Lower leg skin (tissue), 4 donors: ENCODE results near the gene CERS5. TPM values are rescaled to one million over a fixed set of nuclear protein-coding genes. Genes with fewer than 3 reads are reported as not detected.

Experiments
- DNase-seq, 2 donors: peaks; one replicate each; pipeline ENCODE4 v3.0.0-alpha.2; 2019; ENCODE audit warnings: low spot score in 2 of 2
- H3K4me3 ChIP-seq: fragments of 200-600 bp; sonication (generic); 2 replicates; pipeline ENCODE4 v1.5.1; 2017; ENCODE audit warnings: mild to moderate bottlenecking, low read depth; ENCODE audit not compliant: poor library complexity, severe bottlenecking
- CTCF ChIP-seq, 3 donors: fragments of 450-650 bp; IDR thresholded peaks; one replicate each; pipeline ENCODE4 v1.5.1; 2016; ENCODE audit warnings: antibody characterized with exemption in 3 of 3, mild to moderate bottlenecking in 3 of 3, moderate library complexity in 2 of 3
- POLR2A ChIP-seq, 2 donors: fragments of 450-650 bp; IDR thresholded peaks; one replicate each; pipeline ENCODE4 v1.6.1; 2016 to 2017; ENCODE audit warnings: antibody characterized with exemption in 2 of 2, mild to moderate bottlenecking in 1 of 2, moderate library complexity in 1 of 2
- WGBS, 2 donors: methylation state at CpG; one replicate each; pipeline ENCODE4 v1.1.5; 2018; 5-methylcytosine and 5-hydroxymethylcytosine counted together
- intact Hi-C: fragments of 100-400 bp; cut with DNase I; formaldehyde crosslinking; loops from one replicate; pipeline ENCODE4 v1.15.0; 2023; ENCODE audit warnings: low total_unique reads
- total RNA-seq, 4 donors: library from RNA; depleted of rRNA; stranded (reverse); fragments of >200 nt; gene quantifications; one replicate each; pipeline ENCODE4 v1.1.0, GENCODE V29; 2016

CERS5 gene
- total RNA-seq, 4 donors from 2014 or later, result 31.8 to 34.5 (median 32.5) TPM

DNA sequence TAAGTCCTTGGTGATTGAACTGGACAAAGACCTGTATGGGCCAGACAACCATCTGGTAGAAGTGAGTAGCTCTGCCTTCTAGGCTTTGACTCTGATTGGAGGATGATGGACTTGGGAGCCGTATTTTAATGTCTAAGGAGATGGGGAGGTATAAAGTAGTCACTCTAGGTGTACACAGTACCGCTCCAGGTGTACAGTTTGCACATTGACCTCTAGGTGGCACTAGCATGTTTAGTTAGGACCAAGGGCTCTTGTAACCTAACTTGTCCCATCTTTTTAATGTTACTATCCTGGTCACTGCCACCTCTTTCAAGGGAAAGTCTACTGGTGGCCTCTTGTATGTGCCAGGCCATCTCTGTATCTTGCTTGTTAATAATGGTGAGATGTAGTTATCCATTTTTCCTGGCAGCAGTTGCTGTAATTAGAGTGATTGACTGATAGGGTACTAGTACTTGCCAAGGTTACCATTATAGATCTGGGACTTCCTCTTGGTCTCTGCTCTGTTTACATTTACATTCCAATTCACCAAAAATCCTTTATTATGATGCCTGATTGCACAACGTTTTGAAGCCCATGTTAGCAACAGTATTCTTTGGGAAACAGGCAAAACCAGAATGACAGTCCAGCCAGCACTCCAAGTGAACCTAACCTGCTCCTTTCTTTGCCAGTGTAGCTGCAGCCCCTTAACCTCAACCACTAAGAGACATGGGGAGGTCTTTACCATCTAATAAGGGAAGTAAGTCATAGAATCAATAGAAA is 78.4 kb downstream of the CERS5 start:
- intact Hi-C loops, result no loop called here
- no peak overlapping the region for H3K4me3 ChIP-seq
- WGBS, 2 donors, result 12 to 28% methylated on average over 3 of the region's 3 CpGs
- DNase-seq, result no peak
- TF ChIP-seq POLR2A (IDR thresholded peaks at IDR 0.05) (no peak), CTCF (IDR thresholded peaks at IDR 0.05) (peak in 1 of 3 donors; percentile 49)

GRCh38 chr12:50087995-50088394 is 79.2 kb downstream of the CERS5 start:
- no peak for DNase-seq
- 32 to 53% methylated on average over 3 of the region's 3 CpGs for WGBS, 2 donors
- intact Hi-C loops, result no loop called here
- TF ChIP-seq POLR2A (IDR thresholded peaks at IDR 0.05), result no peak
- TF ChIP-seq CTCF (IDR thresholded peaks at IDR 0.05), result no peak
- no peak overlapping the region for H3K4me3 ChIP-seq

- WGBS, 2 donors, result 85 to 86% methylated on average over 9 of the region's 9 CpGs
- intact Hi-C loops, result no loop called here
- no peak overlapping the region for H3K4me3 ChIP-seq
- DNase-seq, result no peak
- TF ChIP-seq POLR2A (IDR thresholded peaks at IDR 0.05), result no peak
- no peak for TF ChIP-seq CTCF (IDR thresholded peaks at IDR 0.05)
These were observed 80.0 kb downstream of the CERS5 start for GRCh38 chr12:50087151-50087550.

- 67 to 70% methylated on average over 5 of the region's 5 CpGs for WGBS, 2 donors
- no peak for DNase-seq
- intact Hi-C loops, result no loop called here
- H3K4me3 ChIP-seq, result no peak overlapping the region
- TF ChIP-seq CTCF (IDR thresholded peaks at IDR 0.05) (no peak), POLR2A (IDR thresholded peaks at IDR 0.05) (no peak)
These were observed 81.0 kb downstream of the CERS5 start for GRCh38 chr12:50086148-50086547.

- DNase-seq, result no peak
These were observed 81.5 kb downstream of the CERS5 start for GRCh38 chr12:50085615-50086072.

More at GRCh38 chr12:50085615-50086072, 81.5 kb downstream of the CERS5 start:
- 5 to 6% methylated on average over 8 of the region's 8 CpGs for WGBS, 2 donors
- intact Hi-C loops, result no loop called here
- no peak for TF ChIP-seq CTCF (IDR thresholded peaks at IDR 0.05)
- no peak for TF ChIP-seq POLR2A (IDR thresholded peaks at IDR 0.05)
- peak overlapping the region; percentile 69 for H3K4me3 ChIP-seq
